Activated CD8-positive, alpha-beta memory T cell treated with anti-CD3 and anti-CD28 coated beads, Interleukin-2, amount 50 U/mL, for 48 hours (primary cell): ENCODE measurements around the gene TFEB.

Experiments
- DNase-seq: peaks from one replicate; pipeline ENCODE4 v3.0.0-alpha.2; 2020

TFEB gene

GRCh38 chr6:41721414-41721813, 14.0 kb downstream of the TFEB start:
- no peak for DNase-seq

GRCh38 chr6:41720783-41721182, 14.6 kb downstream of the TFEB start:
- no peak for DNase-seq

GRCh38 chr6:41720262-41720620, 15.2 kb downstream of the TFEB start:
- no peak for DNase-seq

GRCh38 chr6:41719436-41720261, 15.8 kb downstream of the TFEB start:
- no peak for DNase-seq

- DNase-seq = no peak
Observed at GRCh38 chr6:41718828-41719227, 16.6 kb downstream of the TFEB start.

- no peak for DNase-seq
Observed at GRCh38 chr6:41717392-41717736, 18.0 kb downstream of the TFEB start.

GRCh38 chr6:41716516-41717391, 18.7 kb downstream of the TFEB start:
- no peak for DNase-seq

- DNase-seq = no peak
Observed at GRCh38 chr6:41715795-41716515, 19.5 kb downstream of the TFEB start.

GRCh38 chr6:41714556-41715273, 20.7 kb downstream of the TFEB start:
- DNase-seq = no peak

GRCh38 chr6:41713650-41714291, 21.6 kb downstream of the TFEB start:
- no peak for DNase-seq

GRCh38 chr6:41713159-41713649, 22.2 kb downstream of the TFEB start:
- DNase-seq = no peak

GRCh38 chr6:41712651-41713103, 22.7 kb downstream of the TFEB start:
- DNase-seq = no peak

GRCh38 chr6:41711323-41712038, 23.9 kb downstream of the TFEB start:
- no peak for DNase-seq

- no peak for DNase-seq
Observed at GRCh38 chr6:41709375-41709774, 26.0 kb downstream of the TFEB start.

GRCh38 chr6:41708856-41709255, 26.6 kb downstream of the TFEB start:
- no peak for DNase-seq

GRCh38 chr6:41707565-41708200, 27.7 kb downstream of the TFEB start:
- peak; percentile 64 for DNase-seq

- peak; percentile 62 for DNase-seq
Observed at GRCh38 chr6:41706876-41707564, 28.4 kb downstream of the TFEB start.

GRCh38 chr6:41705996-41706835, 29.2 kb downstream of the TFEB start:
- DNase-seq = peak; percentile 87

GRCh38 chr6:41705311-41705995, 30.0 kb downstream of the TFEB start:
- no peak for DNase-seq
